Omental fat pad (tissue), 4 donors: ENCODE data around the gene TIPRL. TPM values are rescaled to one million over a fixed set of nuclear protein-coding genes. Genes with fewer than 3 reads are reported as not detected.
A peak's percentile ranks its signal among the peaks of the same experiment; 100 is the strongest.

Experiments
- ATAC-seq: fragments of 150-250 bp; one replicate; pipeline ENCODE4 v1.9.1; 2016; ENCODE audit warnings: mild to moderate bottlenecking, moderate library complexity; ENCODE audit not compliant: low FRiP score
- DNase-seq: peaks from one replicate; pipeline ENCODE4 v3.0.0-alpha.2; 2019; ENCODE audit warnings: low spot score
- total RNA-seq, 4 donors: library from RNA; depleted of rRNA; stranded (reverse); fragments of >200 nt; gene quantifications; one replicate each; pipeline ENCODE4 v1.1.0, GENCODE V29; 2016
- TF ChIP-seq, protein P1 (sequence below), 3 donors: fragments of 450-650 bp; IDR thresholded peaks; one replicate each; pipeline ENCODE4 v1.5.1; 2016 to 2017; ENCODE audit warnings: antibody characterized with exemption in 3 of 3, mild to moderate bottlenecking in 3 of 3, moderate library complexity in 2 of 3

The TIPRL gene
- 10 to 100 TPM; 18.6 to 30.0 (median 19.8) TPM for total RNA-seq

GRCh38 chr1:168178638-168179437 lies at the start of gene TIPRL:
Gene TIPRL (plus strand): TSS chr1:168178962. CDS start chr1:168179078, 116 bp downstream.
- DNase-seq = peak; percentile 84
- TF ChIP-seq, protein P1, sequence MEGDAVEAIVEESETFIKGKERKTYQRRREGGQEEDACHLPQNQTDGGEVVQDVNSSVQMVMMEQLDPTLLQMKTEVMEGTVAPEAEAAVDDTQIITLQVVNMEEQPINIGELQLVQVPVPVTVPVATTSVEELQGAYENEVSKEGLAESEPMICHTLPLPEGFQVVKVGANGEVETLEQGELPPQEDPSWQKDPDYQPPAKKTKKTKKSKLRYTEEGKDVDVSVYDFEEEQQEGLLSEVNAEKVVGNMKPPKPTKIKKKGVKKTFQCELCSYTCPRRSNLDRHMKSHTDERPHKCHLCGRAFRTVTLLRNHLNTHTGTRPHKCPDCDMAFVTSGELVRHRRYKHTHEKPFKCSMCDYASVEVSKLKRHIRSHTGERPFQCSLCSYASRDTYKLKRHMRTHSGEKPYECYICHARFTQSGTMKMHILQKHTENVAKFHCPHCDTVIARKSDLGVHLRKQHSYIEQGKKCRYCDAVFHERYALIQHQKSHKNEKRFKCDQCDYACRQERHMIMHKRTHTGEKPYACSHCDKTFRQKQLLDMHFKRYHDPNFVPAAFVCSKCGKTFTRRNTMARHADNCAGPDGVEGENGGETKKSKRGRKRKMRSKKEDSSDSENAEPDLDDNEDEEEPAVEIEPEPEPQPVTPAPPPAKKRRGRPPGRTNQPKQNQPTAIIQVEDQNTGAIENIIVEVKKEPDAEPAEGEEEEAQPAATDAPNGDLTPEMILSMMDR (IDR thresholded peaks at IDR 0.05) = peak in 1 of 3 donors; percentile 74
- ATAC-seq = peak; percentile 99

- no peak for DNase-seq
- no peak for ATAC-seq
- TF ChIP-seq, protein P1 (IDR thresholded peaks at IDR 0.05) = no peak
Observed at GRCh38 chr1:168129933-168130332, 48.8 kb upstream of the TIPRL start.

- no peak for ATAC-seq
- TF ChIP-seq, protein P1 (IDR thresholded peaks at IDR 0.05) = no peak
- DNase-seq = no peak
Observed at GRCh38 chr1:168134132-168134531, 44.6 kb upstream of the TIPRL start.

DNA sequence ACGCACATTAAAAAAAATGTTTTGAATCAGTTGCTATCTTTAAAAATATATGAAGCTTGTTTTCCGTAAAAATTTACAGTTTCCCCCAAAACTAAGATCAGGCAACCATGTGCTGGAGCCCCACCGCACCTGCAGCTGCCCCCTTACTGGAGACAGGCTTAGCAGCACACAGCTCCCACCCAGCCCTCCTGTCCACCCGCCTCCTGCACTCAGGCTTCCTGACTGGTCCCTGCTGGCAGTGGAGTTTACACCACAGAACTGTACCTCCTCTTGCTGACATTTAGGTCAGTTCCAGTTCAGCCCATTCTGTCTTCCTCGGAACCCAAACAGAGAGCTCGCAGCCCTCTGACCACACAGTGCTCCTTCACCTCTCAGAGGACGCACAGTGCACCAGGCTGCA lies 44.1 kb upstream of the TIPRL start:
- no peak for ATAC-seq
- DNase-seq = no peak
- TF ChIP-seq, protein P1 (IDR thresholded peaks at IDR 0.05) = no peak

- ATAC-seq (no peak), DNase-seq (no peak)
- TF ChIP-seq, protein P1 (IDR thresholded peaks at IDR 0.05) = no peak
Observed at GRCh38 chr1:168135116-168135920, 43.4 kb upstream of the TIPRL start.

GRCh38 chr1:168135921-168136708 lies 42.6 kb upstream of the TIPRL start:
- DNase-seq = no peak
- TF ChIP-seq, protein P1 (IDR thresholded peaks at IDR 0.05) = no peak

More at GRCh38 chr1:168135921-168136708, 42.6 kb upstream of the TIPRL start:
- peak; percentile 43 for ATAC-seq
